Retinal pigment epithelial cell (primary cell): ENCODE data around the gene RAD50.

ENCODE experiments used
- DNase-seq: peaks from one replicate; pipeline ENCODE4 v3.0.0-alpha.2; 2010; ENCODE audit warnings: low read depth
- H3K4me3 ChIP-seq: 2 replicates; pipeline ENCODE4 v1.5.1; 2011; ENCODE audit warnings: mild to moderate bottlenecking, low read length, control low read depth, moderate library complexity
- TF ChIP-seq, protein P1 (sequence below): conservative IDR thresholded peaks from 2 replicates; pipeline ENCODE4 v1.5.1; 2011; ENCODE audit warnings: low read depth, low read length, control low read depth, inconsistent platforms

The RAD50 gene

GRCh38 chr5:132657676-132658380, 101.1 kb downstream of the RAD50 start, which contains the start of gene IL13:
IL13 (plus strand) TSS chr5:132658173; CDS start chr5:132658187, 14 bp downstream.
- no peak within 1 kb of the TSS for H3K4me3 ChIP-seq
- TF ChIP-seq, protein P1, sequence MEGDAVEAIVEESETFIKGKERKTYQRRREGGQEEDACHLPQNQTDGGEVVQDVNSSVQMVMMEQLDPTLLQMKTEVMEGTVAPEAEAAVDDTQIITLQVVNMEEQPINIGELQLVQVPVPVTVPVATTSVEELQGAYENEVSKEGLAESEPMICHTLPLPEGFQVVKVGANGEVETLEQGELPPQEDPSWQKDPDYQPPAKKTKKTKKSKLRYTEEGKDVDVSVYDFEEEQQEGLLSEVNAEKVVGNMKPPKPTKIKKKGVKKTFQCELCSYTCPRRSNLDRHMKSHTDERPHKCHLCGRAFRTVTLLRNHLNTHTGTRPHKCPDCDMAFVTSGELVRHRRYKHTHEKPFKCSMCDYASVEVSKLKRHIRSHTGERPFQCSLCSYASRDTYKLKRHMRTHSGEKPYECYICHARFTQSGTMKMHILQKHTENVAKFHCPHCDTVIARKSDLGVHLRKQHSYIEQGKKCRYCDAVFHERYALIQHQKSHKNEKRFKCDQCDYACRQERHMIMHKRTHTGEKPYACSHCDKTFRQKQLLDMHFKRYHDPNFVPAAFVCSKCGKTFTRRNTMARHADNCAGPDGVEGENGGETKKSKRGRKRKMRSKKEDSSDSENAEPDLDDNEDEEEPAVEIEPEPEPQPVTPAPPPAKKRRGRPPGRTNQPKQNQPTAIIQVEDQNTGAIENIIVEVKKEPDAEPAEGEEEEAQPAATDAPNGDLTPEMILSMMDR = no peak
- no peak for DNase-seq

DNA sequence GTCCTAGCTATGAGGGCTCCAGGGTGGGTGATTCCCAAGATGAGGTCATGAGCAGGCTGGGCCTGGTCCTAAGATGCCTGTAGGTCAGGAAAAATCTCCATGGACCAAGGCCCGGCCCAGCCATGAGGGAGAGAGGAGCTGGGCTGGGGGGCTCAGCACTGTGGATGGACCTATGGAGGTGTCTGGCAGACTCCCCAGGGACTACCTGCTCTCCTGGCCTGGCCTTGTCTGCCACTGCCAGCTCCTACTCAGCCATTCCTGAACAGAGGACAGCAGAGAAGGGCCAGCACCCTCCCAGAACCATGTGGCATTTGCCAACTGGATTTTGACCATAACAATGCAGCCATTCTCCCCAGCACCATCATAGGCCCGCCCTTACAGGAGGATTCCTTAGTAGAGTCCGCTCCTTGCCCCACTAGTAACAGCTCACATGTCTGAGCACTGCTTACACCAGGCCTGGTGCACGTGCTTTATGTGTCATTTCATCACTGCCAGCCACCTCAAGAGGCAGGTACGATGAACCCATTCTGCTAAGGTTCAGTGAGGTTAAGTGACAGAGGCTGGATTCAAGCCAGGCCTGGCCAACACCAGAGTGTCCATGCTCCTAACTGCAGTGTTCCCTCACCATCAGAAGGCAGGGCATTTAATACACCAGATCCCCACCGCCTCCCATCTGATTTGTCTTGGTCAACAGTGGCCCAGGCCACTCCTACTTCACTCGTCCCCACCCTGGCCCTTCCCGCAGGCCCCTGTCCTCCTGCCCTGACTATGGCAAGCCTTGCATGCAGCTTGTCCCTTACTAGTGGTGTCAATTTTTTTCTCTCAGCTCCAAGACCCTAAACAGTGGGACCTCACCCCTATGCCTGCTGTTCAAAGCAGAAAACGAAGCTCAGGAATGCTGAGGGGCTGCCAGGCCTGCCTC, 101.9 kb downstream of the RAD50 start:
- no peak overlapping the region for H3K4me3 ChIP-seq
- DNase-seq = no peak
- TF ChIP-seq, protein P1 = no peak

GRCh38 chr5:132659598-132660493, 103.1 kb downstream of the RAD50 start:
- no peak overlapping the region for H3K4me3 ChIP-seq
- DNase-seq = no peak
- TF ChIP-seq, protein P1 = no peak

DNA sequence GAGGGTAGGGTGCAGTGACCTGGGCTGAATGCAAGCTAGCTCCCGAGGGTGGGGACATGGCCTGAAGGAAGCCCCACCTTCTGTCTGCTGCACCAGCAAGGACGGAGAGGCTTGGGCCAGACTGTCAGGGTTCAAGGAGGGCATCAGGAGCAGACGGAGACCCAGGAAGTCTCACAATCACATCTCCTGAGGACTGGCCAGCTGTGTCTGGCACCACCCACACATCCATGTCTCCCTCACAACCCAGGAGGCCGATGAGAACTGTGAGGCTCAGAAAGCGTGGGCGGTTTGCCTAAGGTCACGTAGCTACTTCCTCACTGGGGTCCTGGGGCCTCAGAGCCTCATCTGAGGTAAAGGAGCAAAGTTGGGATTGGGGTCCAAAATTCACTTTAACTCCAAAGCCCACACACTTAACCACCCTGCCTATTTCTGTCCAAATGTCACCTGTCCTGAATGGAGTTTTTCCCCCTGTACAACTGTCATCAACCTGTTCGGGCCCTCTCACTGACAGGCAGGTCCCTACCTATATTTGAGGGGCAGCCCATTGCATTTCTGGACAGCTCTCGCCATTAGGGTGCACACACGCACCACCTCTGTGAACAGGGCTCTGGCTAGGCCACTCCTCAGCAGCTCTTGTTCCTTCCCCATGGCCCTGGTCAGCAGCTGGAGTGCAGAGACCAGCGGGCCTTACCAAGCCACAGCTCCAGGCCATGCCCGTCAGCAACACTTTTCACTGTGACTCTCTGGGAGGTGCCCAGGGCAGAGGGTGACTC, 104.6 kb downstream of the RAD50 start:
- DNase-seq = no peak
- TF ChIP-seq, protein P1 = no peak
- H3K4me3 ChIP-seq = no peak overlapping the region

DNA sequence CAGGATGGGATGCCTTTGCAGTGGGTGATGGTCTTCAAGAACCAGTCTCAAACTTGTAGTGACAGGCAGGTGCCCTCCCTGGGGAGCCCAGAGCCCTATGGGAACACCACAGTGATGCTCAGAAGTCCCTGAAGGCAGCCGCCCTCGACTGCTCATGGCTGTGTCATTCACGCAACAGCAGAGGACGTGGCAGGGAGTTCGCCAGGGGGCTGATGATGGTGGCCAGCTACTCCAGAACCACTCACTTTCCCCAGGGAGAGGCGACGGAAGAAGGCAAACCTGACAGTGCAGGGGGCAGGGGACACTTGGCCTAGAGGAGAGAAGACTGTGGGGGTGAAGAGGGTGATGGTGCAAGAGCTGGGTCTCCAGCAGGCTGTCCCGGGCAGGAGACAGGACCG, 105.2 kb downstream of the RAD50 start:
- DNase-seq = no peak
- H3K4me3 ChIP-seq = no peak overlapping the region
- TF ChIP-seq, protein P1 = no peak
